COLO668 (cell line): Measurements from ENCODE around the gene RAB11FIP3.
"Not testable (repeated sequence)": the region's sequence is repeated elsewhere in the genome, so short reads cannot be mapped to it uniquely, and the experiment has no call there.

Experiments
- DNase-seq: peaks from one replicate; lab custom pipeline; 2025; ENCODE audit not compliant: unreplicated experiment; lab: John Stamatoyannopoulos, UW

The RAB11FIP3 gene

DNA sequence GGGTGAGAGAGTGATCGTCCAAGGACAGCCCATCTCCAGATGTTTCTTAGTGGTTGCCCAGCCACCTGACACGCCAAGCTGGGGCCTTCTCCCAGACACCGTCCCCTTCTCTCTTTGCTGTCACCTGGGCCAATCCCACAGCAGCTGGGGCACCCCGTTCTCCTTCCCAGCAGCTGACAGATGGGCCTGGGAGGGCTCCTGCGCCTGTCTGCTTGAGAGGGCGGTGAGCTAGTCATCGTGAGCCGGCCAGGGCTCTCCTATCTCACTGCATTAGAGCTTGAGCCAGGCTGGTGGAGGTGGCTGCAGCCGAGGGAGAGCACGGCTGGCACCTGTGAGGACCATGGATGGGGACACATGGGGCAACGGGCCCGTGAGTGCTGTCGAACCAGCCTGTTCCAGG, 41.2 kb downstream of the RAB11FIP3 start:
- no peak for DNase-seq

- not testable (repeated sequence) for DNase-seq
Measured at GRCh38 chr16:467249-467871, 41.9 kb downstream of the RAB11FIP3 start.

- no peak for DNase-seq
Measured at GRCh38 chr16:468068-468821, 42.8 kb downstream of the RAB11FIP3 start.

DNA sequence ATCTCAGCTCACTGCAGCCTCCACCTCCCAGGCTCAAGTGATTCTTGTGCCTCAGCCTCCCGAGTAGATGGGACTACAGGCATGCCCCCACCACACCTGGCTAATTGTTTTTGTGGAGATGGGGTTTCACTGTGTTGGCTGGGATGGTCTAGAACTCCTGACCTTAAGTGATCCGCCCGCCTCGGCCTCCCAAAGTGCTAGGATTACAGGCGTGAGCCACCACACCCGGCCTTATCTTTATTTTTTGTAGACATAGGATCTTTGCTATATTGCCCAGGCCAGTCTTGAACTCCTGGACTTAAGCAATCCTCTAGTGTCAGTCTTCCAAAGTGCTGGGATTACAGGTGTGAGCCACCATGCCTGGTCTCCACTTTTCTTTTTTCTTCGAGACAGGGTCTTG, 44.0 kb downstream of the RAB11FIP3 start:
- DNase-seq, result not testable (repeated sequence)

GRCh38 chr16:470418-470817, 45.0 kb downstream of the RAB11FIP3 start:
- DNase-seq, result no peak

DNA sequence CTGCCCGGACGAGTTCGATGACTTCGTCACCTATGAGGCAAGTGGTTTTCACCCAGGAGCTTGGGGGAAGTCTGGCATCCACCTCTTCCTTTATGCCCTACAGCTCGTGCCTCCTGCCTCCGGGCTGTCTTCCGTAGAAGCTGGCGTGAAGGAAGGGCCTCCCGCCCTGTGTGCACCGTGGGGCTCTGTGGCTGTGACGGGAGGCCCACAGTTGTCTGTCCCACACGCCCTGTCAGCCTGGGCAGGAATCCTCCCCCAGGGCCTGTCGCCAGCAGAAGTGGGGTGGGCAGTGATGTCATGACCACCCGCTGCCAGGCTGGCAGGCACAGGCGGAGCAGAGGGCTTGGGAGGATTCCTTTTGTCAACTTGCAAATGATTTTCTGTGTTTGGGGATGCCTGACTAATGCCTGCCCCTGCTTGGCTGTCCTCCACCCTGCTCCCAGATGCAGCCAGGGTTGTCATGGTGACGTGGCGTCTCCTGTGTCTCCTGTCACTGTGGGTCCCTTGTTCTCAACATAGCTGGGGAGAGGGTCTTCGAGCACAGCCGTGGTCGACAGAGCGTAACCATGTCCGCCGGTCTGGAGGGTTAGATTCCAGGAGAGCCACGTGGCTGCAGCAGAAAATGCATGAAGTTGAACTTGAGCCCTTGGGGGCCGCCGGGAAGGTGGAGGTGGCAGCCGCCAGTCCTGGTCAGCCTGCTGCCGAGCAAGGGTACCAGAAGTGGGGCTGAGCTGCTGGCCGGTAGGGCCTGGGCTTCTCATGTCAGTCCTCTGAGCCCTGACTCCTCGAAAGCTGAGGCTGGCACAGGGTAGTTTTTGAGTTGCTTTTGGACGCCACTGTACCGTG, 46.1 kb downstream of the RAB11FIP3 start:
- DNase-seq, result no peak

DNA sequence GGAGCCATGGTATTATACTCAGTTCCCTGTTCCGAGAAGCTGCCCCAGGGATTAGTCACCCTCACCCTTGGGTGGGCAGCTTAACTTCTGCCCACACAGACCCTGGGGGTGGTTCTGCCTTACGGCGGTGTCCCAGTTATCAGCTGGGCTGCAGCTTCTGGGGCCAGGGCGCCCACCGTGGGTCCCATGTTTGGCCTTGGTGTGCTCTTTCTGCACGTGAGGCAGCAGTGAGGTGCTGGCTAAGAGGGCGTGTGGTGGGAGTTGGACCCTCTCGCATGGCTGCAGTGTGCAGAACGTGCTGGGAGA, 46.7 kb downstream of the RAB11FIP3 start:
- no peak for DNase-seq

DNA sequence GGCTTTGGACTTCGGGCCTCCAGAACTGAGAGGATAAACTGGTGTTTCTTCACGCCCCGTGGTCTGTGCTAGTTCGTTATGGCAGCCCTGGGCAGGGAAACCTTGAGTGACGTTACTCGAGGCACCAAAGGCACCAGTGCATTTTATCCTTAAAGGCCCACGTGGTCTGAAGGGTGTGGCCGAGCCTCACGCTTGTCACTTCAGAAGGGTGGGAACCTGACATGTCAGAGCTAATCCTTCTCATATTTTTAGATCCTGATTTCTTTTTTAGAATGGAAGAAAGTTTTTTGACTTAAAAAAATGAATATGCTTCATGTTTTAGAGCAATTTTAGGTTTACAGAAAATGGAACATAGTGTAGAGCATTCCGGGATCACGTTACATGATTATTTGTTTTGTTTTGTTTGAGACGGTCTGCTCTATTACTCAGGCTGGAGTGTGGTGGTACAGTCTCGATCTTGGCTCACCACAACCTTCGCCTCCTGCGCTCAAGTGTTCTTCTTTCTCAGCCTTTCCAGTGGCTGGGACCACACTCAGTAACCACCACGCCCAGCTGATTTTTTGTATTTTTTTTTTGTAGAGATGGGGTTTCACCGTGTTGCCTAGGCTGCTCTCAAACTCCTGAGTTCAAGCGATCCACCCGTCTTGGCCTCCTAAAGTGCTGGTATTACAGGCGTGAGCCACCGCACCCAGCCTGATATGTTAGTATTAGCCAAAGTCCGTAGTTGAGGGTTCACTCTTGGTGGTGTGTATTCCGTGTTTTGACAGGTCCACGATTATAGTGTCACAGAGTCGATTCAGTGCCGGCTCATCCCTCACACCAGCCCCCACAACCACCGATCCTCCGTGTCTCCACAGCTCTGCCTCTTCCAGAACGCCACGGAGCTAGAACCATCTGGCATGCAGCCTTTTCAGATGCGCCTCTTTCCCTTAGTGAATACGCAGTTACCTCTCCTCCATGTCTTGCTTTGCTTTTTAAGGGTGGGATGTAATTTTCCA, 47.9 kb downstream of the RAB11FIP3 start:
- peak; percentile 16 for DNase-seq

GRCh38 chr16:474420-475122, 49.1 kb downstream of the RAB11FIP3 start:
- no peak for DNase-seq

DNA sequence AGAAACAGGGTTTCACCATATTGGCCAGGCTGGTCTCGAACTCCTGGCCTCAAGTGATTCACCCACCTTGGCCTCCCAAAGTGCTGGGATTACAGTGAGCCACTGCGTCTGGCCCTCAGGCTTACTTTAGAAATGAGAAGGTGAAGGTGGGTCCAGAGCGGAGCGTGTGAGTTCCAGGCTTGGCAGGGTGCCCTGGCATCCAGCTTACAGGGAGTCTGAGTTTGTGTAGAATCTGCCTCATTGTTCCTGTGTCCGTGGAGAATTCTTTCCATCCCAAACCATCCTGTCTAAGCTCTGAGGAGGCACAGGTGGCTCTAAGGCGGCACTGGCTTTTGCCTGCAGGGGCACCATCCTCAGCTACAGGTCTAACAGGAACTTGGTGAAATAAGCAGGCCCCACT, 50.6 kb downstream of the RAB11FIP3 start:
- no peak for DNase-seq

DNA sequence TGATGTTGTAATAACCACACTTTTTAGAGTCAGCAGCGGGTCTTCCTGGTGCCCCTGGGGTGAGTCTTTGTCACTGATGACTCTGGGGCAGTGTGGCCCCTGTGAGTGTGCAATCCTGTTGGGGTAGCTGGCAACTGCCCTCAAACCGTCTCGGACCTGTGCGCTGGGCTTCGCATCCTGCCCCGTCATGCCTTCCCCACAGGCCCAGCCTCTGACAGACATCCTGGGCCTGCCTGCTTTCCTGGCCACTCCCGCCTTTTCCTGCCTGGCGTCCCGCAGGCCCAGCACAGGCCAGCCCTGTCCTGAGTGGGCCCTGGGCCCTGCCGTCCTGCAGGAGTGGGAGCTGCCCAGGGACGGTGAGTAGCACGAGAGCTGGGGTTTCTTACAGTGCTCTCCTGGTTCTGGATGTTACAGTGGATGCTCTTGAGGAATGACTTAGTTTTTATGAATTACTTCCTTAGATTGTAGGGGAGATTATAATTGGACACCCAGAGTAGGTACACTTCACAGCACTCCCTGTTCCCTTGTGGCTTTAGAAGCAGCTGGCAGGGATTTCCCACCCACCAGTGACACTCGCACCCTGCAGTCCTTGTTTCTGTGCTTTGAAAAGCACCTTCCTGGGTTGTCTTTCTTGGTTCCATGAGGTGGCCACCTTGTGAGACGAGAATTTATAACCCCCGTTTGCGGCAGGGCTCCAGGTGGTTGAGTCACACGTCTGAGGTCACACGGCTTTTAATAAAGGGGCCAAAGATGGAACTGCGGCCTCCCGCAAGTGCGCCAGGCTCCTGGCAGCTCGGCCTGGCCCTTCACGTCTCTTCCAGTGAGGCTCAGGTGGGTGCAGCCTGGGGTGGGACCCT, 52.1 kb downstream of the RAB11FIP3 start:
- no peak for DNase-seq

- not testable (repeated sequence) for DNase-seq
Measured at GRCh38 chr16:478287-478686, 52.8 kb downstream of the RAB11FIP3 start.

DNA sequence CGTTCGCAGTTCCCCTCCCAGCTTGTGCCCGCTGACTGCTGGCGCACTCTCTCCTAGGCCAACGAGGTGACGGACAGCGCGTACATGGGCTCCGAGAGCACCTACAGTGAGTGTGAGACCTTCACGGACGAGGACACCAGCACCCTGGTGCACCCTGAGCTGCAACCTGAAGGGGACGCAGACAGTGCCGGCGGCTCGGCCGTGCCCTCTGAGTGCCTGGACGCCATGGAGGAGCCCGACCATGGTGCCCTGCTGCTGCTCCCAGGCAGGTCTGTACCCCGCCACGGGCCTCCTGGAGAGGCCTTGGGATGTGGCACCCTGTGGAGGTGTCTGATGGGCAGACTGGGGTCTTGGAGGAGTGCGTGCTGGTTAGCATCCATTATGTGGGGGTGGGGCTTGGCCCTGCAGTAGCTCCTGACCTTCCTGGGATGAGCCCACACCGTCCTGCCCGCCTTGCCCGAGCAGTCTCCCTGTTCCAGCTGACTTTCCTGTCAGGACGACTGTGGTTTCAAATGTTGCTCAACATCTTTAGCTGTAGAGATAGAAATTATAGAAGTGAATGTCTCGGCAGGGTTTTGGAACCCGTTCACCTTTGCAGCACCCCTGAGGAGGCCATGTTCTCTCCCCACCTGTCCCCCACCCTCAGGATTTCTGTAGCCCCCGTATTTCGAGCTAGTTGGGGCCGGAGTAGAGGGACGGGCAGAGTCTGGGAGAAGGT, 57.2 kb downstream of the RAB11FIP3 start:
- DNase-seq, result no peak

DNA sequence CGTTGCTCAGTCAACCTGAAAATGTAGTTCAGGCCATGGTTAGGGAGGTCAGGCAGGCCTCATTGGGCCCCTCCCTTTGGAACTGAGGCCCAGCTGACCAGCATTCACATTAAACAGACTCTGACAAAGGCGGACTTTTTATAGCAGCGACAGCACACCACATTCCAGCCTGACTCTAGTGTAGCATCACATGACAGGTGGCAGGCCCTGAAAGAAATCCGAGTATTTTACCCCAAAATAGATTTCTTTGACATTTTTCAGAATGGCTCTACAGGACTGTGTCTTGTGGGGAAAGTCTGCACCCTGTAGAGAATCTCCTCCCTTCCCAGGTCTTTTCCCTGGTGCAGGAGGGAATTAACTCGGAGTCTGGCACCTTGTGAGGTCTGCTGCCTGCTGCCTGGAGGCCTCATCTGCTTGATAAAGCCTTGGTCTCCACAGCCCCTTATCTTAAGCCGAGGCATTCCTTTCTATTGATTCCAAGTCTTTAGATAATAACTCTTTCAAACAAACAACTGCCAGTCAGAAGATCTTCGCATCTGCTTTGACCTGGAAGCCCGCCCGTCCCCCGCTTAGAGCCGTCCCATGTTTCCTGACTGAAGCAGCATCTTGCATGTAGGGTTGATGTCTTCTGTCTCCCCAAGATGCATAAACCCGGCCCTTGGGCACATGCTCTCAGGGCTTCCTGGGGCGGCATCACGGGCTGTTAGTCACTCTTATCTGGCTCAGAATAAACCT, 58.1 kb downstream of the RAB11FIP3 start:
- no peak for DNase-seq

DNA sequence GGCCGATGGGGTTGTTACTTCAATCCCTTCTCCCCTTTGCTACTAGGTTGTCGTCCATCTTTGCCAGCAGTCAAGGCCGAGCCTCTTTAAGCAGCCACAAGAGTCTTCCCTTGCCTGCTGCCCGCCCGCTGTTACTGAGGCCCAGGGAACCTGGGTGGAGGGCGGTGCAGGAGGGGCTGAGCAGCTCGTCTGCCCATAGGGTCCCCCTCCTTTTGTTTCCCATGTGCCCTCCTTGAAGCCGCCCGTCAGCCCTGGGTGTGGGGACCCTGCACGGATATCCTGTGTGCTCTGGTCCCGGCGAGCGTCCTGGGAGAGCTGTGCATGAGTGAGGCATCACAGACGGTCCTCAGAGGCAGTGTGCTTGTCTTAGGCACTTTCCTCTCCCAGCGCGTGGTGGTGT, 64.2 kb downstream of the RAB11FIP3 start:
- DNase-seq, result no peak

DNA sequence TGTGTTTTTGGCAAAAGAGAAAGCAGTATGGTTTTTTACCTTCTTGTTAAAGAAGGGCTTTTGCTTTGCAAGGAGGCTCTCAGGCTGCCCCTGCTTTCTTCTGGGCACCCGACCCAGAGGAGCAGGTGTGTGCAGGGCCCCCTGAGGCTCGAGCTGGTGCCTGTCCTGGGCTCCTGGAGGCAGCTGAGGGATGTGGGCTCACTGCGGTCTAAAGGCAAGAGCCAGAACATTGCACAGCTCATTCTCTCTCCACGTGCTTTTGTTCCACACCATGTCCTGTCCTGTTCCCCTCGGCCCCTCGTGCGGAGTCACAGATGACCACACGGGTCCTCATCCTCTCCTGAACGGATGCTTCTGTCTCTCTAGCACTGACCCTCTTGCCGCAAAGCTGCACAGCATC, 65.3 kb downstream of the RAB11FIP3 start:
- no peak for DNase-seq

DNA sequence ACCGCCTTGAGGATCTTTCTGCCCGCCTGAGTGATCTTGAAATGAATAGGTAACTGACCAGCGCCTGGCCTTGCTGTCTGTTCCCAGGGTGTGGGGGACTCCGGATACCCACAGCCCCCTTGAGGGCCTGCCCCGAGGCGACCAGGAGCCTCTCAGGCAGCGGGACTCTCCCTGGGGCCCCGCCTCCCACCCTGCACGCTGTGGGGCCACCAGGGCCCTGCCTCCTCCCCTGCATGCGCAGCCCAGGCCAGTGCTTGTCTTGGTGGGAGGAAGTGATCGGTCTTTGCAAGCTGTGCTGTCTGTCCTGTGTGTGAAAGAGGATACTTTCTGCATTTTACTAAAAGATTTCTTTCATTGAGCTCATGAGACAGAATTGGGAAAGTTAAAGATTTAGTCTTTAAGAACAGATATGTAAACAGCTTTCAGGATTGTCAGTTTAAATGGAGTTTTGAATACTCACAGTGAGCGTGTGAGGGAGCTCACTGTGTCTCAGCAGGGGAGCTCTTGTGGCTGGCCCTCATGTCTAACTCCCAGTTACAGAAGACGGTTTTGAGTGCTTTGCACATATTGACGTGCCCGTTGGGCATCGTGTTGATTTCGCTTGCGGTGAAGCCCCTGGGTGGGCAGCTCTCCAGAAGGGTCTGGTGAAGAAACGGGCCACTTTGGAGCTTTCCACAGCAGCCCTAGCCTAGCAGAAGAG, 65.9 kb downstream of the RAB11FIP3 start:
- DNase-seq, result no peak
